WERI-Rb-1 (cell line): ENCODE results near the gene MLH3.

ENCODE experiments used
- DNase-seq: peaks from one replicate; pipeline ENCODE4 v3.0.0-alpha.2; 2020
- H3K27ac ChIP-seq: fragments of 250-450 bp; sonication (Bioruptor Pico); 2 replicates; pipeline ENCODE4 v1.5.1; 2020; ENCODE audit warnings: mild to moderate bottlenecking, moderate library complexity
- H3K27me3 ChIP-seq: fragments of 250-450 bp; sonication (Bioruptor Pico); 2 replicates; pipeline ENCODE4 v1.5.1; 2021; ENCODE audit warnings: mild to moderate bottlenecking, low read depth, moderate library complexity; ENCODE audit not compliant: insufficient read depth, severe bottlenecking
- H3K36me3 ChIP-seq: fragments of 250-450 bp; sonication (Bioruptor Pico); 2 replicates; pipeline ENCODE4 v1.5.1; 2020; ENCODE audit warnings: mild to moderate bottlenecking, moderate library complexity
- H3K4me3 ChIP-seq: 2 replicates; pipeline ENCODE4 v1.5.1; 2011; ENCODE audit warnings: low read depth, mild to moderate bottlenecking, control low read depth, low read length
- H3K9me3 ChIP-seq: fragments of 250-450 bp; sonication (Bioruptor Pico); 2 replicates; pipeline ENCODE4 v1.5.1; 2021; ENCODE audit warnings: mild to moderate bottlenecking, moderate library complexity; ENCODE audit not compliant: severe bottlenecking
- TF ChIP-seq, protein P1 (sequence below): IDR thresholded peaks from 2 replicates; pipeline ENCODE4 v1.5.1; 2011; ENCODE audit warnings: low read depth, mild to moderate bottlenecking, control low read depth, inconsistent platforms, low read length

MLH3 gene

DNA sequence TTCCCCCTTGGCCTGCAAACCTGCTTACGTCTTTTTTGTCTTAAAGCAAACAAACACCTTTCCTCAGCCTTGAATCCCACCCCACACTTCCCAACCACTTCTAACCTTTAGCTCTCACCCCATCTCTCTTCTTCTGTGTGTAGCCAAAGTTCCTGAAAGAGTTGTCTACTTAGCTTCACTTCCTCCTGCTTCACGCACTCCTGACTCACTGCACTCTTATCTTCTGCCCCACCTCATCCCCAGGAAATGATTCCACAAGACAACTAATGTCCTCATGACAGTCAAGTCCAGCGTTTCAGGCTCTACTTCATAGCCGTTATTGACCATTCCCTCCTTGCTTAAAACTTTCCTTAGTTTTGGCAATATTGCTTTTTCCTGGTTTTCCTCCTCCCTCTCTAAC, 26.2 kb downstream of the MLH3 start:
- no peak for DNase-seq
- Histone ChIP-seq H3K36me3 (peaks cover 37% of the 10 kb centered on the region), H3K4me3 (no peak overlapping the region), H3K27ac (no peak overlapping the region), H3K9me3 (no peaks in the 10 kb centered on the region), H3K27me3 (no peaks in the 10 kb centered on the region)
- TF ChIP-seq, protein P1, sequence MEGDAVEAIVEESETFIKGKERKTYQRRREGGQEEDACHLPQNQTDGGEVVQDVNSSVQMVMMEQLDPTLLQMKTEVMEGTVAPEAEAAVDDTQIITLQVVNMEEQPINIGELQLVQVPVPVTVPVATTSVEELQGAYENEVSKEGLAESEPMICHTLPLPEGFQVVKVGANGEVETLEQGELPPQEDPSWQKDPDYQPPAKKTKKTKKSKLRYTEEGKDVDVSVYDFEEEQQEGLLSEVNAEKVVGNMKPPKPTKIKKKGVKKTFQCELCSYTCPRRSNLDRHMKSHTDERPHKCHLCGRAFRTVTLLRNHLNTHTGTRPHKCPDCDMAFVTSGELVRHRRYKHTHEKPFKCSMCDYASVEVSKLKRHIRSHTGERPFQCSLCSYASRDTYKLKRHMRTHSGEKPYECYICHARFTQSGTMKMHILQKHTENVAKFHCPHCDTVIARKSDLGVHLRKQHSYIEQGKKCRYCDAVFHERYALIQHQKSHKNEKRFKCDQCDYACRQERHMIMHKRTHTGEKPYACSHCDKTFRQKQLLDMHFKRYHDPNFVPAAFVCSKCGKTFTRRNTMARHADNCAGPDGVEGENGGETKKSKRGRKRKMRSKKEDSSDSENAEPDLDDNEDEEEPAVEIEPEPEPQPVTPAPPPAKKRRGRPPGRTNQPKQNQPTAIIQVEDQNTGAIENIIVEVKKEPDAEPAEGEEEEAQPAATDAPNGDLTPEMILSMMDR = no peak

DNA sequence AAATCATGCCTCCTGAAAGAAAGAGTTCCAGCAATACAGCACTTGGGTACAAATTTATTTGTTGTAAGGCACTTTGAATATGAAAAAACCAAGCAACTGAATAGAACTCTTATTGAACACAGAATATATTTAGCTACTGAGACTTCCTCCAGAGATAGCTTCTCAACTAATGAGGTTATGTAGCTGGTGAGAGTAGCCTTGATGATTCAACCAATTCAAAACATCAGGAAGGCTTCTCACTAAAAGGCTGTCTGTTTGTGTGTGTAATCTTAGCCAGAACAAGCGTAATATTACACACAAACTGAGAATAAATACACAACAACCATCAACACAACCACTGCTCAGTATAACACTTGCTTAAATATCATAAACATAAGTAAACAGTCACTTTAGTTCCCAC, 28.2 kb downstream of the MLH3 start:
- peaks cover 39% of the 10 kb centered on the region for H3K36me3 ChIP-seq
- no peak for DNase-seq

DNA sequence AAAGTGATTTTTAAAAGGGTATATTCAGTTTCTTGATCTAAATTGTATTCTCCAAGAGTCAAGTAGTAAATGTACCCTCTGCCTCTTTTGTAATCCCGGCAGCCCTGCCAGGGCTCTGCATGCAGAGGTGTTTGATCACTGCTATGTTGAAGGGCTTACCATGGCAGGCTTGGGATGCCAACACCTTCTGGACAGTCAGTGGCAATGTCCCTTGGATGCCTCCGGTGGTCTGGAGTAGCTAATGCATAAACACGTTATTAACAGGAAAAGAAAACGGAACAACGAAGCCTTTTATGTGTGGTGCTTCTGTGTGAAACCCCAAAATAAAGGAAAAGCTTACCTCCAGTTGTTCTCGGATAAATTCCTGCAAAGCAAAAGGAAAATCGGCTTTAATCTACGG, 28.6 kb downstream of the MLH3 start:
- Histone ChIP-seq H3K36me3 (peaks cover 41% of the 10 kb centered on the region), H3K4me3 (no peak overlapping the region), H3K27ac (no peak overlapping the region), H3K27me3 (no peaks in the 10 kb centered on the region), H3K9me3 (no peaks in the 10 kb centered on the region)
- TF ChIP-seq, protein P1 = peak; percentile 68
- peak; percentile 34 for DNase-seq

More for the DNA sequence above, 28.2 kb downstream of the MLH3 start:
- Histone ChIP-seq H3K27me3 (no peaks in the 10 kb centered on the region), H3K27ac (no peak overlapping the region), H3K9me3 (no peaks in the 10 kb centered on the region), H3K4me3 (no peak overlapping the region)
- TF ChIP-seq, protein P1 = no peak

DNA sequence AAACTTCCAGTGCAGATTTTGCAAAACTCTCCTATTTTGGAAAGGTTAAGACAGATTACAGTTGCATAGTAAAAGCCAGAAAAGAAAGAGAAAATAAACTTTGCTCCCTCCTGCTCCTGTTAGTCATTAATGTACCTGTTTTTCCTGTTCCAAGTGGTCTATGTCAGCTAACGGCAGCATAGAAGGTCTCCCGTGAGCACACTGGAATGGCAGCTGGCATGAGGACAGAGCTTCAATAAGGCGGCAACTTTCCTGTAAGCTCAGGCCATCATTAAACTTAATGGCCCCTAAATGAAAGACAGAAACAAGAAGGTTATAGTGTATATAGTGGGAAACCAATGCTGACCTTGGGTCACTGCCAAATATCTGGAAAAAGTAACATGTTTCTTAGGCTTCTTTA, 32.6 kb downstream of the MLH3 start:
- H3K27me3 ChIP-seq = no peaks in the 10 kb centered on the region
- no peaks in the 10 kb centered on the region for H3K9me3 ChIP-seq
- no peak overlapping the region for H3K4me3 ChIP-seq
- peaks cover 55% of the 10 kb centered on the region for H3K36me3 ChIP-seq
- H3K27ac ChIP-seq = no peak overlapping the region
- no peak for DNase-seq
- TF ChIP-seq, protein P1 = no peak

DNA sequence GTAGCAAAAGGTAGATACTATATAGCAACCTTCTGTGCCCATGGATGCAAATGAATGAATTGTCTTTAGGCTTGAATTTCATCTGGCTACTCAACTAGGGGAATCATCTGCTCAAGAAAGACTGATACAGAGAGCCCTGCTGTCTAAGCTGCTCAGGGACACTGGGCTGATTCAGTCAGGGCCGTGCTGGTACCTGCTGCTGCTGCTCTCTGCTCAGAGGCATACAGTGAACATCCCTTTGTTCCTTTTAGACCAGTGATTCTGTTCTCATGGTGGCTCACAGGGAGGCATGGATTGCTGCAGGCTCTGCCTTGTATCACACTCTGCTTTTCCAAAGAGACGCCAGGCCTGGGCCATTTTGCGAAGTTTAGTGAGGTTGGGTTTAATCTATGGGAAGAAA, 34.5 kb downstream of the MLH3 start:
- no peak overlapping the region for H3K4me3 ChIP-seq
- H3K27ac ChIP-seq = no peak overlapping the region
- no peaks in the 10 kb centered on the region for H3K27me3 ChIP-seq
- H3K36me3 ChIP-seq = peaks cover 58% of the 10 kb centered on the region
- no peak for DNase-seq
- TF ChIP-seq, protein P1 = no peak
- H3K9me3 ChIP-seq = no peaks in the 10 kb centered on the region

DNA sequence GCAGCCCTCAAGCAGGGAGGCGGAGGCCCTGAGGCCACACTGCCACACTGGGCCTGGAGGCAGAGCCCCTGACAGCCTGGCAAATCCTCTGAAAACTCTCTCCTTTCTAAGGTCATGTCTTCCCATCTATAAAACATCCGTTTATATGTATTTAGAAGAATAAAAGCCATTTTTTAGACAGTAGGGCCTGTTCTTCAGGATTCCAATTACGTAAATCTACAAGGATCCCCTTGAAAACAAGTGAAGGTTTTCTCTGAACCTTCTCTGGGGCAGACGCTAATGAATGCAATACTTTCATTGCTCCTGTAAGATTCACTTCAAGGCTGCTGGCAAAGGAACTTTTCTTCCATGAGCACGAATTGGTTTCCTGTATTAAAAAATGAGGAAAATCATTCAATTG, 35.8 kb downstream of the MLH3 start:
- Histone ChIP-seq H3K27ac (no peak overlapping the region), H3K9me3 (no peaks in the 10 kb centered on the region), H3K4me3 (no peak overlapping the region), H3K27me3 (no peaks in the 10 kb centered on the region), H3K36me3 (peaks cover 63% of the 10 kb centered on the region)
- DNase-seq = no peak
- TF ChIP-seq, protein P1 = no peak
